GM12891 (cell line): ENCODE data around the gene LRRC53.

Experiments
- POLR2A ChIP-seq: IDR thresholded peaks from 2 replicates; pipeline ENCODE4 v1.6.1; 2011; ENCODE audit warnings: low read depth, low read length, control low read depth
- POLR2AphosphoS5 ChIP-seq: IDR thresholded peaks from 2 replicates; pipeline ENCODE4 v1.6.1; 2011; ENCODE audit warnings: low read depth, low read length, control low read depth
- POU2F2 ChIP-seq: IDR thresholded peaks from 2 replicates; pipeline ENCODE4 v1.6.1; 2011; ENCODE audit warnings: low read depth, mild to moderate bottlenecking, control low read depth, low read length, moderate library complexity
- SPI1 ChIP-seq: IDR thresholded peaks from 2 replicates; pipeline ENCODE4 v1.6.1; 2011; ENCODE audit warnings: low read depth, low read length, control low read depth
- TAF1 ChIP-seq: IDR thresholded peaks from 2 replicates; pipeline ENCODE4 v1.6.1; 2011; ENCODE audit warnings: low read depth, low read length, control low read depth

- no peak for TF ChIP-seq POLR2AphosphoS5
- TF ChIP-seq POLR2A = no peak
- no peak for TF ChIP-seq TAF1
- no peak for TF ChIP-seq SPI1
- no peak for TF ChIP-seq POU2F2
These were observed 80.9 kb downstream of the LRRC53 start for GRCh38 chr1:74431531-74431930.
